ENCODE measurements around the gene CRX.
"Not testable (repeated sequence)": the region's sequence is repeated elsewhere in the genome, so short reads cannot be mapped to it uniquely, and the experiment has no call there.

CRX gene

GRCh38 chr19:47803148-47803547, 18.6 kb upstream of the CRX start:
- DNase-seq = not testable (repeated sequence)

- not testable (repeated sequence) for DNase-seq
These were observed 18.1 kb upstream of the CRX start for GRCh38 chr19:47803671-47804070.

- not testable (repeated sequence) for DNase-seq
These were observed 17.3 kb upstream of the CRX start, which contains the start of gene TPRX1 for GRCh38 chr19:47804451-47804850. Gene TPRX1, minus strand, starts transcription at chr19:47804551. Its CDS starts 12 bp downstream, at chr19:47804539.

- no peak for DNase-seq
These were observed 16.4 kb upstream of the CRX start for GRCh38 chr19:47805313-47805712.

GRCh38 chr19:47806435-47806834, 15.3 kb upstream of the CRX start:
- DNase-seq = no peak

GRCh38 chr19:47813304-47813994, 8.3 kb upstream of the CRX start:
- peak in 33 of 58 donors; percentile 0 to 45 (median 8) for DNase-seq

- DNase-seq = no peak
These were observed 7.8 kb upstream of the CRX start for GRCh38 chr19:47813995-47814328.

GRCh38 chr19:47816270-47816669, 5.5 kb upstream of the CRX start:
- not testable (repeated sequence) for DNase-seq

GRCh38 chr19:47818221-47818620, 3.5 kb upstream of the CRX start:
- not testable (repeated sequence) for DNase-seq

- DNase-seq = no peak
These were observed 1.9 kb upstream of the CRX start for GRCh38 chr19:47819858-47820257.

- no peak for DNase-seq
These were observed 1.3 kb upstream of the CRX start for GRCh38 chr19:47820410-47820809.

GRCh38 chr19:47824396-47824795, 2.7 kb downstream of the CRX start:
- no peak for DNase-seq

- DNase-seq = no peak
These were observed 5.1 kb downstream of the CRX start for GRCh38 chr19:47826800-47827199.

GRCh38 chr19:47832723-47833122, 11.0 kb downstream of the CRX start:
- no peak for DNase-seq

GRCh38 chr19:47836038-47836437, 14.3 kb downstream of the CRX start:
- no peak for DNase-seq

- DNase-seq = no peak
These were observed 17.7 kb downstream of the CRX start for GRCh38 chr19:47839411-47839810.

GRCh38 chr19:47839913-47840312, 18.2 kb downstream of the CRX start:
- DNase-seq = no peak

- DNase-seq = no peak
These were observed 21.2 kb downstream of the CRX start for GRCh38 chr19:47842941-47843340.

GRCh38 chr19:47848425-47848822, 26.7 kb downstream of the CRX start:
- no peak for DNase-seq

GRCh38 chr19:47848823-47849473, 27.2 kb downstream of the CRX start:
- DNase-seq = no peak

GRCh38 chr19:47853003-47853402, 31.3 kb downstream of the CRX start:
- no peak for DNase-seq

- no peak for DNase-seq
These were observed 32.7 kb downstream of the CRX start for GRCh38 chr19:47854459-47854858.

- DNase-seq = not testable (repeated sequence)
These were observed 36.5 kb downstream of the CRX start for GRCh38 chr19:47858231-47858630.

Measured in anterior cingulate cortex (tissue), 58 donors.